Progenitor cell of endocrine pancreas (in vitro differentiated cells): ENCODE data around the gene HLCS. TPM values are rescaled to one million over a fixed set of nuclear protein-coding genes. Genes with fewer than 3 reads are reported as not detected.

Experiments
- DNase-seq: peaks from one replicate; pipeline ENCODE4 v3.0.0; 2021; ENCODE audit warnings: low spot score; ENCODE audit not compliant: unreplicated experiment
- H3K27ac Mint-ChIP-seq: 2 replicates; pipeline ENCODE4 v1.8.0; 2021; ENCODE audit warnings: mild to moderate bottlenecking, moderate library complexity, mixed read lengths
- H3K27me3 Mint-ChIP-seq: 2 replicates; pipeline ENCODE4 v1.8.0; 2021; ENCODE audit warnings: mixed read lengths
- H3K36me3 Mint-ChIP-seq: 2 replicates; pipeline ENCODE4 v1.8.0; 2022; ENCODE audit warnings: mixed read lengths; ENCODE audit not compliant: insufficient read depth
- H3K4me1 Mint-ChIP-seq: 2 replicates; pipeline ENCODE4 v1.8.0; 2021; ENCODE audit warnings: low read depth, mixed read lengths
- H3K4me3 Mint-ChIP-seq: 2 replicates; pipeline ENCODE4 v1.8.0; 2021; ENCODE audit warnings: low read depth, mild to moderate bottlenecking, moderate library complexity, mixed read lengths
- H3K9me3 Mint-ChIP-seq: 2 replicates; pipeline ENCODE4 v1.8.0; 2021; ENCODE audit warnings: low read depth, mixed read lengths
- CTCF ChIP-seq: fragments of 200-600 bp; sonication (generic); IDR thresholded peaks from one replicate; pipeline ENCODE4 v1.5.0; 2021; ENCODE audit warnings: antibody characterized with exemption, mild to moderate bottlenecking; ENCODE audit not compliant: unreplicated experiment
- total RNA-seq: library from RNA; stranded (reverse); gene quantifications from 2 replicates; pipeline ENCODE4 v1.2.1, GENCODE V29; 2021

The HLCS gene
- total RNA-seq, 1 donor from 2014 or later: 34.3 TPM

GRCh38 chr21:36902331-36902730 lies 64.1 kb downstream of the HLCS start:
- Mint-ChIP-seq H3K4me1 (no peaks in the 10 kb centered on the region), H3K9me3 (no peaks in the 10 kb centered on the region), H3K36me3 (no peaks in the 10 kb centered on the region), H3K27me3 (no peaks in the 10 kb centered on the region), H3K27ac (no peak overlapping the region), H3K4me3 (no peak overlapping the region)
- DNase-seq: no peak
- no peak for TF ChIP-seq CTCF

GRCh38 chr21:36901575-36901974 lies 64.9 kb downstream of the HLCS start:
- H3K27me3 Mint-ChIP-seq: no peaks in the 10 kb centered on the region
- no peaks in the 10 kb centered on the region for H3K9me3 Mint-ChIP-seq
- H3K4me3 Mint-ChIP-seq: no peak overlapping the region
- no peak for DNase-seq
- peaks cover 2% of the 10 kb centered on the region for H3K36me3 Mint-ChIP-seq
- H3K4me1 Mint-ChIP-seq: no peaks in the 10 kb centered on the region
- TF ChIP-seq CTCF: no peak
- H3K27ac Mint-ChIP-seq: no peak overlapping the region

- TF ChIP-seq CTCF: no peak
- Mint-ChIP-seq H3K4me1 (peaks cover 5% of the 10 kb centered on the region), H3K27ac (no peak overlapping the region), H3K4me3 (no peak overlapping the region), H3K27me3 (no peaks in the 10 kb centered on the region), H3K9me3 (no peaks in the 10 kb centered on the region), H3K36me3 (peaks cover 24% of the 10 kb centered on the region)
- DNase-seq: no peak
Measured at GRCh38 chr21:36893581-36893980, 72.9 kb downstream of the HLCS start.

- H3K27ac Mint-ChIP-seq: no peak overlapping the region
- H3K4me1 Mint-ChIP-seq: peaks cover 5% of the 10 kb centered on the region
- no peaks in the 10 kb centered on the region for H3K27me3 Mint-ChIP-seq
- DNase-seq: no peak
- H3K36me3 Mint-ChIP-seq: peaks cover 24% of the 10 kb centered on the region
- no peak for TF ChIP-seq CTCF
- no peak overlapping the region for H3K4me3 Mint-ChIP-seq
- no peaks in the 10 kb centered on the region for H3K9me3 Mint-ChIP-seq
Measured at GRCh38 chr21:36892201-36892600, 74.3 kb downstream of the HLCS start.

DNA sequence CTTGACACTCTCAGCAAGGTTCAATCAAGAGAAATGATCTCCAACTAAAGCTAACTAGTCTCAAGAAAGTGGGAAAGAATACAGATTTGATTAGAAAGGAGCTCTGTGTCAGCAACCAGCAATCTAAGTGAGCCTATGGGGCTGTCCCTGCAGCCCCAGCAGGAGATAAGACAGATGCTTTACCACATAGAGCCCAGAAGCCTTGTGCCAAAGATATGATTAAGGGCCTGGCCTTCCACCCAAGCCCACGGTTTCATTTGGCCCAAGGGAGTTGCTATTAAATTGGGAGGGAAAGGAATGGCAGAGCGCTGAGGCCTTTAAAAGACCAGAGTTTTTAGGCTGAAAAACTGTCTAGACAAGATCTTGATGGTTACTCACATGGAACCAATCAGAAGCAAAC lies 74.8 kb downstream of the HLCS start:
- H3K27ac Mint-ChIP-seq: peak overlapping the region; percentile 19

More for the DNA sequence above, 74.8 kb downstream of the HLCS start:
- no peak for TF ChIP-seq CTCF
- H3K4me3 Mint-ChIP-seq: no peak overlapping the region
- peaks cover 23% of the 10 kb centered on the region for H3K36me3 Mint-ChIP-seq
- H3K4me1 Mint-ChIP-seq: peaks cover 5% of the 10 kb centered on the region
- no peaks in the 10 kb centered on the region for H3K27me3 Mint-ChIP-seq
- no peak for DNase-seq
- H3K9me3 Mint-ChIP-seq: no peaks in the 10 kb centered on the region
